Endothelial cell of umbilical vein (primary cell): ENCODE data around the gene RHCG. TPM values are rescaled to one million over a fixed set of nuclear protein-coding genes. Genes with fewer than 3 reads are reported as not detected.

ENCODE experiments used
- BruUV-seq: library from RNA; stranded (reverse); fragments of 400-500 nt; replicated peaks from 2 replicates; lab custom pipeline; 2021; lab: Mats Ljungman, UMichigan
- CTCF ChIA-PET: fragments of 300-600, 350-600 bp; sonication (Branson Sonifier 250); formaldehyde crosslinking; loops from one replicate; lab custom pipeline; 2021; ENCODE audit warnings: antibody characterized with exemption, inconsistent platforms; lab: Charles Lee
- POLR2A ChIA-PET: fragments of 300-600, 350-600 bp; sonication (Branson Sonifier 250); formaldehyde crosslinking; loops from one replicate; lab custom pipeline; 2021; ENCODE audit warnings: antibody characterized with exemption, inconsistent platforms; lab: Charles Lee
- DNase-seq: peaks from one replicate; pipeline ENCODE4 v3.0.0-alpha.2; 2011; ENCODE audit warnings: low read depth, low spot score
- FAIRE-seq: peaks from 2 replicates; lab custom pipeline; 2011; peaks lifted over from hg19 to GRCh38; lab: Jason Lieb, UNC
- H2AFZ ChIP-seq: 2 replicates; pipeline ENCODE4 v1.6.0; 2012; ENCODE audit warnings: low read depth, low read length, control low read depth, inconsistent platforms
- H3K27ac ChIP-seq: 2 replicates; pipeline ENCODE4 v1.5.1; 2011; ENCODE audit warnings: low read depth, mild to moderate bottlenecking, control low read depth, low read length, moderate library complexity; ENCODE audit not compliant: insufficient read depth
- H3K27me3 ChIP-seq, 2 experiments: 2 replicates each; pipeline versions ENCODE4 v1.6.0 to v1.6.1; 2011; ENCODE audit warnings: low read length in 2 of 2, mixed read lengths in 1 of 2; ENCODE audit not compliant: control insufficient read depth in 2 of 2, insufficient read depth in 2 of 2
- H3K36me3 ChIP-seq, 2 experiments: 2 replicates in 1 of 2; 3 replicates in 1 of 2; pipeline ENCODE4 v1.5.1; 2011; ENCODE audit warnings: low read length in 2 of 2, mild to moderate bottlenecking in 1 of 2, moderate library complexity in 1 of 2; ENCODE audit not compliant: control insufficient read depth in 2 of 2, insufficient read depth in 2 of 2; ENCODE audit errors: extremely low read depth in 1 of 2
- H3K4me1 ChIP-seq: 3 replicates; pipeline ENCODE4 v1.5.1; 2011; ENCODE audit warnings: mild to moderate bottlenecking, low read length; ENCODE audit not compliant: control insufficient read depth, insufficient read depth; ENCODE audit errors: extremely low read depth
- H3K4me2 ChIP-seq: 2 replicates; pipeline ENCODE4 v1.6.1; 2011; ENCODE audit warnings: low read length, control low read depth, mixed read lengths; ENCODE audit not compliant: insufficient read depth
- H3K4me3 ChIP-seq, 3 experiments: fragments of 200-600 bp in 1 of 3; sonication (generic), shearing (Covaris generic) in 1 of 3; replicated peaks in 1 of 3; 2 replicates each; pipeline ENCODE4 v1.5.1; 2011 to 2016; ENCODE audit warnings: control low read depth in 3 of 3, low read length in 3 of 3, mild to moderate bottlenecking in 2 of 3, inconsistent platforms in 1 of 3, low read depth in 1 of 3, moderate library complexity in 1 of 3; ENCODE audit not compliant: insufficient read depth in 1 of 3
- H3K79me2 ChIP-seq: 2 replicates; pipeline ENCODE4 v1.6.0; 2012; ENCODE audit warnings: low read length, inconsistent platforms; ENCODE audit not compliant: control insufficient read depth, insufficient read depth
- H3K9ac ChIP-seq: replicated peaks from 2 replicates; pipeline ENCODE3; 2011; ENCODE audit warnings: low read length, control low read depth; ENCODE audit not compliant: insufficient read depth; ENCODE audit errors: extremely low read depth
- H3K9me1 ChIP-seq: replicated peaks from 3 replicates; pipeline ENCODE4 v1.6.0; 2011; ENCODE audit warnings: mild to moderate bottlenecking, low read length; ENCODE audit not compliant: control insufficient read depth, insufficient read depth; ENCODE audit errors: extremely low read depth
- H3K9me3 ChIP-seq: replicated peaks from 2 replicates; pipeline ENCODE4 v1.5.1; 2012; ENCODE audit warnings: low read length, inconsistent platforms; ENCODE audit not compliant: control insufficient read depth, insufficient read depth
- H4K20me1 ChIP-seq: replicated peaks from 2 replicates; pipeline ENCODE3; 2011; ENCODE audit warnings: mild to moderate bottlenecking, low read length; ENCODE audit not compliant: control insufficient read depth, insufficient read depth; ENCODE audit errors: extremely low read depth
- CTCF ChIP-seq, 2 donors: IDR thresholded peaks; 1 replicate in 1 of 2; 2 replicates in 1 of 2; pipeline ENCODE4 v1.5.1; 2011; ENCODE audit warnings: low read length in 2 of 2, mild to moderate bottlenecking in 2 of 2, moderate library complexity in 2 of 2, control low read depth in 1 of 2, inconsistent platforms in 1 of 2, low read depth in 1 of 2; ENCODE audit not compliant: insufficient read depth in 1 of 2; ENCODE audit errors: extremely low read depth in 1 of 2
- FOS ChIP-seq: IDR thresholded peaks from 2 replicates; pipeline ENCODE4 v1.6.1; 2011; ENCODE audit warnings: mild to moderate bottlenecking, low read length, moderate library complexity, borderline replicate concordance; ENCODE audit not compliant: insufficient read depth
- JUN ChIP-seq: IDR thresholded peaks from 2 replicates; pipeline ENCODE4 v1.6.1; 2011; ENCODE audit warnings: borderline replicate concordance, low read depth; ENCODE audit not compliant: insufficient read length, insufficient read depth
- MAX ChIP-seq: IDR thresholded peaks from 2 replicates; pipeline ENCODE4 v1.6.1; 2011; ENCODE audit not compliant: insufficient read depth, insufficient read length
- MYC ChIP-seq: IDR thresholded peaks from one replicate; pipeline ENCODE4 v1.6.1; 2011; ENCODE audit warnings: mild to moderate bottlenecking, low read depth, low read length
- POLR2A ChIP-seq: IDR thresholded peaks from 2 replicates; pipeline ENCODE4 v1.6.1; 2012; ENCODE audit warnings: low read depth, mild to moderate bottlenecking, control low read depth, low read length
- POLR2AphosphoS5 ChIP-seq: IDR thresholded peaks from 2 replicates; pipeline ENCODE4 v1.6.1; 2012; ENCODE audit warnings: low read depth, mild to moderate bottlenecking, control low read depth, low read length, moderate library complexity; ENCODE audit not compliant: insufficient read depth
- dilution Hi-C: fragments of 300-500 bp; cut with MboI; formaldehyde crosslinking; loops from one replicate; pipeline ENCODE4 v1.15.0; 2019; ENCODE audit warnings: low sequenced_read_pairs; ENCODE audit not compliant: extremely low pct_ligation_motif_present
- intact Hi-C: fragments of 100-400 bp; cut with micrococcal nuclease; formaldehyde crosslinking; loops from one replicate; pipeline ENCODE4 v1.10.0; 2022
- polyA plus RNA-seq, 4 experiments: library from polyadenylated mRNA; depleted of rRNA in 3 of 4; stranded (reverse) in 3 of 4; unstranded in 1 of 4; fragments of >200 nt; gene quantifications; 2 replicates each; pipeline versions ENCODE4 v1.2.1 to v1.2.3, GENCODE V29; 2011 to 2012; ENCODE audit warnings: missing spikeins in 1 of 4
- total RNA-seq: library from RNA; stranded (reverse); gene quantifications from 2 replicates; pipeline ENCODE4 v1.2.3, GENCODE V29; 2021

RHCG gene
- total and polyA plus RNA-seq, 2 donors (not counting 3 experiments of a cell fraction or from before 2014, with no cell fraction given), result not detected

- no peak for FAIRE-seq
- no peak for TF ChIP-seq MYC
- TF ChIP-seq JUN, result no peak
- TF ChIP-seq CTCF (IDR thresholded peaks at IDR 0.05; ENCODE audit: extremely low read depth in 1 of 2, insufficient read depth in 1 of 2, low read depth in 1 of 2, low read length in 2 of 2), result no peak
- TF ChIP-seq POLR2AphosphoS5, result no peak
- no peak for TF ChIP-seq POLR2A
- TF ChIP-seq FOS, result no peak
- no peak for TF ChIP-seq MAX
- H3K36me3 ChIP-seq, result no peaks in the 10 kb centered on the region
- H3K4me1 ChIP-seq, result no peaks in the 10 kb centered on the region
- no peak overlapping the region for H3K4me3 ChIP-seq
- intact Hi-C loops (loop anchor here (5.0 kb wide), 1 partner anchor 116 kb away; no protein-coding TSS in a partner anchor), dilution Hi-C loops (no loop called here)
- H3K27me3 ChIP-seq, result peaks cover 3 to 5% of the 10 kb centered on the region in 2 experiments
- ChIA-PET POLR2A (no interaction called here), CTCF (interaction anchor here (1.3 to 6.2 kb wide), 4 partner anchors 11 to 83 kb away, joined by 4 to 68 read pairs (median 21); no protein-coding TSS in a partner anchor)
- no peaks in the 10 kb centered on the region for H3K9me3 ChIP-seq
- H4K20me1 ChIP-seq, result no peaks in the 10 kb centered on the region
- no peak overlapping the region for H3K9ac ChIP-seq
- no peak overlapping the region for H3K4me2 ChIP-seq
- no TSS peak for BruUV-seq
- H3K79me2 ChIP-seq, result no peaks in the 10 kb centered on the region
- no peaks in the 10 kb centered on the region for H3K9me1 ChIP-seq
- no peak overlapping the region for H3K27ac ChIP-seq
- DNase-seq, result no peak
- no peak overlapping the region for H2AFZ ChIP-seq
Measured at GRCh38 chr15:89441295-89441812, 55.0 kb downstream of the RHCG start.
